Chondrocyte (in vitro differentiated cells): ENCODE measurements around the gene NACA. TPM values are rescaled to one million over a fixed set of nuclear protein-coding genes. Genes with fewer than 3 reads are reported as not detected.
A peak's percentile ranks its signal among the peaks of the same experiment; 100 is the strongest.

ENCODE experiments used
- DNase-seq: peaks from one replicate; pipeline ENCODE4 v3.0.0; 2021; ENCODE audit warnings: mixed read lengths, low spot score
- H3K27ac Mint-ChIP-seq: one replicate; pipeline ENCODE4 v1.8.0; 2021; ENCODE audit warnings: mild to moderate bottlenecking, moderate library complexity, mixed read lengths; ENCODE audit not compliant: unreplicated experiment
- H3K27me3 Mint-ChIP-seq: 2 replicates; pipeline ENCODE4 v1.8.0; 2021; ENCODE audit warnings: low read depth, mixed read lengths
- H3K36me3 Mint-ChIP-seq: 2 replicates; pipeline ENCODE4 v1.8.0; 2021; ENCODE audit warnings: low read depth, mixed read lengths
- H3K4me1 Mint-ChIP-seq: 2 replicates; pipeline ENCODE4 v1.8.0; 2021; ENCODE audit warnings: low read depth, mild to moderate bottlenecking, mixed read lengths
- H3K4me3 Mint-ChIP-seq: one replicate; pipeline ENCODE4 v1.8.0; 2021; ENCODE audit warnings: mild to moderate bottlenecking, moderate library complexity, mixed read lengths; ENCODE audit not compliant: unreplicated experiment
- H3K9me3 Mint-ChIP-seq: 2 replicates; pipeline ENCODE4 v1.8.0; 2021; ENCODE audit warnings: low read depth, mixed read lengths
- CTCF ChIP-seq: fragments of 200-600 bp; sonication (generic); IDR thresholded peaks from 2 replicates; pipeline ENCODE4 v1.5.0; 2021; ENCODE audit warnings: antibody characterized with exemption, mild to moderate bottlenecking, moderate library complexity
- total RNA-seq: library from RNA; stranded (reverse); gene quantifications from 3 replicates; pipeline ENCODE4 v1.2.1, GENCODE V29; 2021

NACA gene
- total RNA-seq, 1 donor from 2014 or later: 513 TPM

- no peaks in the 10 kb centered on the region for H3K27me3 Mint-ChIP-seq
- TF ChIP-seq CTCF: no peak
- peaks cover 20% of the 10 kb centered on the region for H3K4me1 Mint-ChIP-seq
- no peak overlapping the region for H3K27ac Mint-ChIP-seq
- H3K9me3 Mint-ChIP-seq: no peaks in the 10 kb centered on the region
- peaks cover 2% of the 10 kb centered on the region for H3K36me3 Mint-ChIP-seq
- no peak for DNase-seq
- no peak overlapping the region for H3K4me3 Mint-ChIP-seq
Observed at GRCh38 chr12:56677680-56678079, 47.4 kb downstream of the NACA start.

GRCh38 chr12:56676851-56677580, 48.1 kb downstream of the NACA start:
- Mint-ChIP-seq H3K4me3 (no peak overlapping the region), H3K27ac (peak overlapping the region; percentile 45), H3K4me1 (peaks cover 23% of the 10 kb centered on the region), H3K9me3 (no peaks in the 10 kb centered on the region), H3K36me3 (peaks cover 3% of the 10 kb centered on the region), H3K27me3 (no peaks in the 10 kb centered on the region)
- peak; percentile 14 for DNase-seq
- no peak for TF ChIP-seq CTCF

- H3K4me1 Mint-ChIP-seq: peaks cover 24% of the 10 kb centered on the region
- no peaks in the 10 kb centered on the region for H3K9me3 Mint-ChIP-seq
- H3K4me3 Mint-ChIP-seq: no peak overlapping the region
- DNase-seq: no peak
- no peak overlapping the region for H3K27ac Mint-ChIP-seq
- peaks cover 13% of the 10 kb centered on the region for H3K36me3 Mint-ChIP-seq
- no peak for TF ChIP-seq CTCF
- H3K27me3 Mint-ChIP-seq: no peaks in the 10 kb centered on the region
Observed at GRCh38 chr12:56671608-56672007, 53.5 kb downstream of the NACA start.

- Mint-ChIP-seq H3K36me3 (peaks cover 15% of the 10 kb centered on the region), H3K4me3 (no peak overlapping the region), H3K27me3 (no peaks in the 10 kb centered on the region), H3K4me1 (peaks cover 24% of the 10 kb centered on the region), H3K9me3 (no peaks in the 10 kb centered on the region), H3K27ac (no peak overlapping the region)
- DNase-seq: peak; percentile 1
- no peak for TF ChIP-seq CTCF
Observed at GRCh38 chr12:56670836-56671235, 54.3 kb downstream of the NACA start.

- no peak overlapping the region for H3K4me3 Mint-ChIP-seq
- no peaks in the 10 kb centered on the region for H3K27me3 Mint-ChIP-seq
- DNase-seq: no peak
- H3K36me3 Mint-ChIP-seq: peaks cover 29% of the 10 kb centered on the region
- H3K27ac Mint-ChIP-seq: no peak overlapping the region
- no peak for TF ChIP-seq CTCF
- H3K4me1 Mint-ChIP-seq: peaks cover 14% of the 10 kb centered on the region
- H3K9me3 Mint-ChIP-seq: no peaks in the 10 kb centered on the region
Observed at GRCh38 chr12:56668197-56668457, 57.0 kb downstream of the NACA start.

Other genes starting within 250 kb of the NACA start
- 0.25 to 0.54 TPM in 2 of 3 replicates, not detected in the other for gene GLS2, start 237.1 kb downstream of the NACA start, total RNA-seq
- gene RBMS2, start 203.5 kb downstream of the NACA start, total RNA-seq: 57.0 to 65.3 TPM (median 57.6 TPM) in 3 replicates
- 65.2 to 72.8 TPM (median 71.2 TPM) in 3 replicates for gene BAZ2A, start 95.0 kb downstream of the NACA start, total RNA-seq
- 380 to 467 TPM (median 398 TPM) in 3 replicates for gene ATP5F1B, start 79.3 kb downstream of the NACA start, total RNA-seq
- gene PTGES3, start 37.0 kb downstream of the NACA start, total RNA-seq: 123 to 156 TPM (median 127 TPM) in 3 replicates
- 3.3 to 7.7 TPM (median 3.5 TPM) in 3 replicates for gene PRIM1, start 27.0 kb upstream of the NACA start, total RNA-seq
- gene HSD17B6, start 38.0 kb upstream of the NACA start, total RNA-seq: 0.27 to 1.0 TPM (median 0.80 TPM) in 3 replicates
- not detected in 3 replicates for gene SDR9C7, start 209.1 kb upstream of the NACA start, total RNA-seq
- gene RDH16, start 232.3 kb upstream of the NACA start, total RNA-seq: 0.10 TPM in 1 of 3 replicates, not detected in the others